AG04449 (cell line): ENCODE results near the gene PRKACA.

Source experiments
- CTCF ChIA-PET: fragments of 350-600 bp; formaldehyde crosslinking; extraction: SDS; loops from one replicate; lab custom pipeline; 2021; ENCODE audit warnings: antibody characterized with exemption; lab: Yijun Ruan, JAX
- POLR2A ChIA-PET: fragments of 400-600, 350-600 bp; formaldehyde crosslinking; extraction: SDS; loops from one replicate; lab custom pipeline; 2020; ENCODE audit warnings: antibody characterized with exemption, inconsistent platforms; lab: Yijun Ruan, JAX
- DNase-seq: peaks from one replicate; pipeline ENCODE4 v3.0.0-alpha.2; 2010; ENCODE audit warnings: low read depth, low spot score
- H3K4me3 ChIP-seq: 2 replicates; pipeline ENCODE4 v1.5.1; 2011; ENCODE audit warnings: low read depth, mild to moderate bottlenecking, control low read depth, low read length
- CTCF ChIP-seq: IDR thresholded peaks from one replicate; pipeline ENCODE4 v1.5.1; 2011; ENCODE audit warnings: mild to moderate bottlenecking, moderate library complexity, low read length, control low read depth, inconsistent platforms; ENCODE audit not compliant: insufficient read depth; ENCODE audit errors: missing control alignments

PRKACA gene

GRCh38 chr19:14085309-14085995 lies 32.1 kb downstream of the PRKACA start, which contains the start of gene C19orf67:
TSS of gene C19orf67 (minus strand) at chr19:14085783. CDS start at chr19:14085627, 156 bp downstream.
- ChIA-PET POLR2A (no interaction called here), CTCF (interaction anchor here (0.7 to 5.7 kb wide), 4 partner anchors 14 to 304 kb away, joined by 3 to 49 read pairs (median 13); partner anchors contain the start of gene MISP3)
- no peak within 1 kb of the TSS for H3K4me3 ChIP-seq
- TF ChIP-seq CTCF = no peak
- no peak for DNase-seq

- 0 out of 2 replicates have a peak overlapping the region, but pooled peaks have one; percentile 81 for H3K4me3 ChIP-seq
- ChIA-PET CTCF (interaction anchor here (1.0 to 5.7 kb wide), 5 partner anchors 11 to 202 kb away, joined by 3 to 49 read pairs (median 12); partner anchors contain the start of genes ASF1B and MISP3), POLR2A (interaction anchor here (1.3 kb wide), 1 partner anchor 54 kb away, joined by 4 read pairs; the partner anchor contains the start of gene ASF1B)
- DNase-seq = no peak
- no peak for TF ChIP-seq CTCF
These were observed 34.9 kb downstream of the PRKACA start for GRCh38 chr19:14082675-14082960.

GRCh38 chr19:14081797-14082674 lies 35.5 kb downstream of the PRKACA start:
- CTCF ChIA-PET = interaction anchor here (1.0 to 5.7 kb wide), 8 partner anchors 8 to 202 kb away, joined by 3 to 49 read pairs (median 4); partner anchors contain the start of genes ASF1B and MISP3
- H3K4me3 ChIP-seq = peak overlapping the region; percentile 81
- DNase-seq = no peak
- POLR2A ChIA-PET = interaction anchor here (1.1 to 1.3 kb wide), 2 partner anchors 14 to 55 kb away, joined by 4 read pairs; partner anchors contain the start of gene ASF1B
- no peak for TF ChIP-seq CTCF

GRCh38 chr19:14080887-14081796 lies 36.4 kb downstream of the PRKACA start:
- no peak for TF ChIP-seq CTCF
- ChIA-PET CTCF (interaction anchor here (1.0 to 6.8 kb wide), 12 partner anchors 8 to 201 kb away, joined by 3 to 184 read pairs (median 4); partner anchors contain the start of genes ASF1B, DCAF15, MISP3 and NANOS3), POLR2A (interaction anchor here (0.7 to 1.1 kb wide), 3 partner anchors 15 to 267 kb away, joined by 3 to 4 read pairs (median 3); no protein-coding TSS in a partner anchor)
- peak overlapping the region; percentile 81 for H3K4me3 ChIP-seq
- peak; percentile 93 for DNase-seq

- DNase-seq = no peak
- ChIA-PET CTCF (interaction anchor here (0.6 to 6.8 kb wide), 7 partner anchors 10 to 227 kb away, joined by 3 to 184 read pairs (median 3); partner anchors contain the start of genes NANOS3 and PODNL1), POLR2A (no interaction called here)
- no peak overlapping the region for H3K4me3 ChIP-seq
- TF ChIP-seq CTCF = no peak
These were observed 39.2 kb downstream of the PRKACA start for GRCh38 chr19:14078411-14078810.
